ENCODE results near the gene SLC18B1. TPM values are rescaled to one million over a fixed set of nuclear protein-coding genes. Genes with fewer than 3 reads are reported as not detected.

The SLC18B1 gene
- total RNA-seq, 2 experiments from 2014 or later, result 9.1 to 9.3 TPM

- Mint-ChIP-seq H3K9me3 (no peaks in the 10 kb centered on the region), H3K27ac (peak overlapping the region; percentile 100), H3K4me1 (peaks cover 57% of the 10 kb centered on the region), H3K4me3 (peak overlapping the region; percentile 99), H3K27me3 (no peaks in the 10 kb centered on the region), H3K36me3 (ENCODE audit: low read depth) (peaks cover 57% of the 10 kb centered on the region)
- DNase-seq, result peak; percentile 31
- ChIA-PET CTCF (interaction anchor here (0.6 to 1.5 kb wide), 4 partner anchors 8 to 33 kb away, joined by 3 to 6 read pairs (median 4); no protein-coding TSS in a partner anchor), POLR2A (interaction anchor here (0.6 to 1.5 kb wide), 2 partner anchors 17 to 136 kb away, joined by 3 to 8 read pairs; partner anchors contain the start of gene SLC18B1)
Measured at GRCh38 chr6:132814716-132815570, 16.5 kb upstream of the SLC18B1 start.

GRCh38 chr6:132813173-132813856 is 14.9 kb upstream of the SLC18B1 start:
- CTCF ChIA-PET, result interaction anchor here (0.8 to 2.9 kb wide), 3 partner anchors 15 to 31 kb away, joined by 3 to 13 read pairs (median 6); partner anchors contain the start of gene SLC18B1
- DNase-seq, result peak; percentile 37
- Mint-ChIP-seq H3K36me3 (ENCODE audit: low read depth) (peaks cover 41% of the 10 kb centered on the region), H3K27me3 (peaks cover 6% of the 10 kb centered on the region), H3K27ac (peak overlapping the region; percentile 100), H3K4me3 (peak overlapping the region; percentile 99), H3K4me1 (peaks cover 43% of the 10 kb centered on the region), H3K9me3 (no peaks in the 10 kb centered on the region)
- POLR2A ChIA-PET, result interaction anchor here (0.6 to 0.7 kb wide), 3 partner anchors 9 to 41 kb away, joined by 3 read pairs; no protein-coding TSS in a partner anchor

- peaks cover 35% of the 10 kb centered on the region for H3K36me3 Mint-ChIP-seq (ENCODE audit: low read depth)
- H3K27ac Mint-ChIP-seq, result peak overlapping the region; percentile 100
- CTCF ChIA-PET, result interaction anchor here (0.6 to 2.9 kb wide), 3 partner anchors 10 to 22 kb away, joined by 3 to 13 read pairs (median 3); partner anchors contain the start of gene SLC18B1
- peak overlapping the region; percentile 99 for H3K4me3 Mint-ChIP-seq
- H3K27me3 Mint-ChIP-seq, result peaks cover 11% of the 10 kb centered on the region
- H3K4me1 Mint-ChIP-seq, result peaks cover 38% of the 10 kb centered on the region
- POLR2A ChIA-PET, result interaction anchor here (0.6 to 0.7 kb wide), 3 partner anchors 9 to 40 kb away, joined by 3 read pairs; no protein-coding TSS in a partner anchor
- no peaks in the 10 kb centered on the region for H3K9me3 Mint-ChIP-seq
- peak; percentile 23 for DNase-seq
Measured at GRCh38 chr6:132812756-132813172, 14.3 kb upstream of the SLC18B1 start.

- CTCF ChIA-PET, result interaction anchor here (0.6 to 2.9 kb wide), 3 partner anchors 9 to 22 kb away, joined by 3 to 13 read pairs (median 3); partner anchors contain the start of gene SLC18B1
- POLR2A ChIA-PET, result interaction anchor here (0.7 kb wide), 1 partner anchor 8 kb away, joined by 3 read pairs; no protein-coding TSS in a partner anchor
- DNase-seq, result no peak
- Mint-ChIP-seq H3K36me3 (ENCODE audit: low read depth) (peaks cover 31% of the 10 kb centered on the region), H3K9me3 (no peaks in the 10 kb centered on the region), H3K27ac (peak overlapping the region; percentile 100), H3K27me3 (peaks cover 12% of the 10 kb centered on the region), H3K4me1 (peaks cover 33% of the 10 kb centered on the region), H3K4me3 (peak overlapping the region; percentile 99)
Measured at GRCh38 chr6:132812255-132812732, 13.9 kb upstream of the SLC18B1 start.

GRCh38 chr6:132811276-132811675 is 12.8 kb upstream of the SLC18B1 start:
- H3K27me3 Mint-ChIP-seq, result peaks cover 12% of the 10 kb centered on the region
- CTCF ChIA-PET, result interaction anchor here (2.9 kb wide), 1 partner anchor 13 kb away, joined by 13 read pairs; the partner anchor contains the start of gene SLC18B1
- peaks cover 21% of the 10 kb centered on the region for H3K36me3 Mint-ChIP-seq (ENCODE audit: low read depth)
- no peaks in the 10 kb centered on the region for H3K9me3 Mint-ChIP-seq
- H3K27ac Mint-ChIP-seq, result no peak overlapping the region
- no peak for DNase-seq
- no peak overlapping the region for H3K4me3 Mint-ChIP-seq
- POLR2A ChIA-PET, result no interaction called here
- peaks cover 25% of the 10 kb centered on the region for H3K4me1 Mint-ChIP-seq

GRCh38 chr6:132805548-132805947 is 7.1 kb upstream of the SLC18B1 start:
- DNase-seq, result no peak
- POLR2A ChIA-PET, result no interaction called here
- CTCF ChIA-PET, result interaction anchor here (0.9 kb wide), 1 partner anchor 17 kb away, joined by 3 read pairs; no protein-coding TSS in a partner anchor
- Mint-ChIP-seq H3K4me3 (no peak overlapping the region), H3K36me3 (ENCODE audit: low read depth) (no peaks in the 10 kb centered on the region), H3K27me3 (peaks cover 23% of the 10 kb centered on the region), H3K4me1 (peaks cover 4% of the 10 kb centered on the region), H3K9me3 (peaks cover 2% of the 10 kb centered on the region), H3K27ac (no peak overlapping the region)

- DNase-seq, result no peak
- peaks cover 2% of the 10 kb centered on the region for H3K9me3 Mint-ChIP-seq
- peaks cover 4% of the 10 kb centered on the region for H3K4me1 Mint-ChIP-seq
- H3K27me3 Mint-ChIP-seq, result peaks cover 20% of the 10 kb centered on the region
- no peak overlapping the region for H3K4me3 Mint-ChIP-seq
- POLR2A ChIA-PET, result interaction anchor here (0.6 kb wide), 1 partner anchor 9 kb away, joined by 3 read pairs; no protein-coding TSS in a partner anchor
- H3K27ac Mint-ChIP-seq, result no peak overlapping the region
- H3K36me3 Mint-ChIP-seq (ENCODE audit: low read depth), result no peaks in the 10 kb centered on the region
- CTCF ChIA-PET, result no interaction called here
Measured at GRCh38 chr6:132804251-132804650, 5.8 kb upstream of the SLC18B1 start.

GRCh38 chr6:132800656-132801055 is 2.2 kb upstream of the SLC18B1 start:
- Mint-ChIP-seq H3K27ac (no peak overlapping the region), H3K4me1 (peaks cover 17% of the 10 kb centered on the region), H3K27me3 (peaks cover 11% of the 10 kb centered on the region), H3K36me3 (ENCODE audit: low read depth) (peaks cover 6% of the 10 kb centered on the region), H3K4me3 (no peak overlapping the region), H3K9me3 (peaks cover 2% of the 10 kb centered on the region)
- ChIA-PET POLR2A (no interaction called here), CTCF (no interaction called here)
- DNase-seq, result no peak

GRCh38 chr6:132798869-132799538 is 567 bp upstream of the SLC18B1 start:
- no peak overlapping the region for H3K27ac Mint-ChIP-seq
- no peak overlapping the region for H3K4me3 Mint-ChIP-seq
- DNase-seq, result peak; percentile 70
- peaks cover 10% of the 10 kb centered on the region for H3K36me3 Mint-ChIP-seq (ENCODE audit: low read depth)
- H3K9me3 Mint-ChIP-seq, result peaks cover 2% of the 10 kb centered on the region
- peaks cover 24% of the 10 kb centered on the region for H3K4me1 Mint-ChIP-seq
- CTCF ChIA-PET, result interaction anchor here (0.7 to 2.7 kb wide), 8 partner anchors 10 to 129 kb away, joined by 3 to 13 read pairs (median 7); no protein-coding TSS in a partner anchor
- H3K27me3 Mint-ChIP-seq, result peaks cover 3% of the 10 kb centered on the region
- POLR2A ChIA-PET, result interaction anchor here (0.6 to 1.4 kb wide), 2 partner anchors 15 to 20 kb away, joined by 3 to 8 read pairs; partner anchors contain the start of gene RPS12

GRCh38 chr6:132795461-132795860 is 3.0 kb downstream of the SLC18B1 start:
- peaks cover 31% of the 10 kb centered on the region for H3K4me1 Mint-ChIP-seq

GRCh38 chr6:132792510-132792909 is 5.9 kb downstream of the SLC18B1 start:
- CTCF ChIA-PET, result interaction anchor here (1.0 kb wide), 1 partner anchor 113 kb away, joined by 3 read pairs; no protein-coding TSS in a partner anchor
- Mint-ChIP-seq H3K9me3 (no peaks in the 10 kb centered on the region), H3K27me3 (no peaks in the 10 kb centered on the region), H3K4me1 (peaks cover 29% of the 10 kb centered on the region), H3K4me3 (no peak overlapping the region), H3K27ac (no peak overlapping the region), H3K36me3 (ENCODE audit: low read depth) (peaks cover 34% of the 10 kb centered on the region)
- POLR2A ChIA-PET, result no interaction called here
- DNase-seq, result no peak

More at GRCh38 chr6:132795461-132795860, 3.0 kb downstream of the SLC18B1 start:
- Mint-ChIP-seq H3K4me3 (no peak overlapping the region), H3K27me3 (no peaks in the 10 kb centered on the region), H3K9me3 (no peaks in the 10 kb centered on the region), H3K27ac (no peak overlapping the region), H3K36me3 (ENCODE audit: low read depth) (peaks cover 22% of the 10 kb centered on the region)
- ChIA-PET POLR2A (no interaction called here), CTCF (no interaction called here)
- DNase-seq, result no peak

GRCh38 chr6:132790450-132790849 is 8.0 kb downstream of the SLC18B1 start:
- peaks cover 20% of the 10 kb centered on the region for H3K4me1 Mint-ChIP-seq
- H3K9me3 Mint-ChIP-seq, result no peaks in the 10 kb centered on the region
- no peak overlapping the region for H3K4me3 Mint-ChIP-seq
- H3K27ac Mint-ChIP-seq, result no peak overlapping the region
- ChIA-PET POLR2A (no interaction called here), CTCF (interaction anchor here (0.6 to 1.0 kb wide), 2 partner anchors 22 to 27 kb away, joined by 3 read pairs; no protein-coding TSS in a partner anchor)
- DNase-seq, result no peak
- H3K36me3 Mint-ChIP-seq (ENCODE audit: low read depth), result peaks cover 36% of the 10 kb centered on the region
- H3K27me3 Mint-ChIP-seq, result no peaks in the 10 kb centered on the region
